Activated CD4-positive, alpha-beta T cell treated with anti-CD3 and anti-CD28 coated beads, Interleukin-2, amount 10 ng/mL, durations not matched to agents 24 days and 14 days (primary cell): Measurements from ENCODE around the gene SLC28A1. TPM values are rescaled to one million over a fixed set of nuclear protein-coding genes. Genes with fewer than 3 reads are reported as not detected.

Experiments
- DNase-seq: peaks from one replicate; pipeline ENCODE4 v3.0.0; 2022
- H3K27ac Mint-ChIP-seq: one replicate; pipeline ENCODE4 v1.8.0; 2022; ENCODE audit warnings: mild to moderate bottlenecking, mixed read lengths
- H3K27me3 Mint-ChIP-seq: one replicate; pipeline ENCODE4 v1.8.0; 2022; ENCODE audit warnings: mixed read lengths
- H3K36me3 Mint-ChIP-seq: one replicate; pipeline ENCODE4 v1.8.0; 2022; ENCODE audit warnings: low read depth, mild to moderate bottlenecking, mixed read lengths
- H3K4me1 Mint-ChIP-seq: one replicate; pipeline ENCODE4 v1.8.0; 2021; ENCODE audit warnings: mixed read lengths
- H3K4me3 Mint-ChIP-seq: one replicate; pipeline ENCODE4 v1.8.0; 2022; ENCODE audit warnings: mild to moderate bottlenecking, moderate library complexity, mixed read lengths
- H3K9me3 Mint-ChIP-seq: one replicate; pipeline ENCODE4 v1.8.0; 2021; ENCODE audit warnings: mixed read lengths
- intact Hi-C: fragments of 100-400 bp; cut with micrococcal nuclease; formaldehyde crosslinking; loops from one replicate; pipeline ENCODE4 v1.15.1; 2023
- total RNA-seq: library from RNA; stranded (reverse); gene quantifications from 2 replicates; pipeline ENCODE4 v1.2.3, GENCODE V29; 2022

SLC28A1 gene
- total RNA-seq, 1 donor from 2014 or later = not detected

GRCh38 chr15:84855765-84856164 lies 28.7 kb upstream of the SLC28A1 start:
- Mint-ChIP-seq H3K4me3 (no peak overlapping the region), H3K9me3 (no peaks in the 10 kb centered on the region), H3K27me3 (no peaks in the 10 kb centered on the region), H3K4me1 (no peaks in the 10 kb centered on the region), H3K36me3 (no peaks in the 10 kb centered on the region), H3K27ac (no peak overlapping the region)
- intact Hi-C loops = no loop called here
- no peak for DNase-seq

- no peaks in the 10 kb centered on the region for H3K36me3 Mint-ChIP-seq
- H3K9me3 Mint-ChIP-seq = no peaks in the 10 kb centered on the region
- H3K4me3 Mint-ChIP-seq = no peak overlapping the region
- DNase-seq = no peak
- H3K27ac Mint-ChIP-seq = no peak overlapping the region
- intact Hi-C loops = no loop called here
- H3K4me1 Mint-ChIP-seq = no peaks in the 10 kb centered on the region
- H3K27me3 Mint-ChIP-seq = no peaks in the 10 kb centered on the region
Observed at GRCh38 chr15:84856731-84857417, 27.6 kb upstream of the SLC28A1 start.

- Mint-ChIP-seq H3K27me3 (no peaks in the 10 kb centered on the region), H3K4me3 (no peak overlapping the region), H3K27ac (no peak overlapping the region), H3K36me3 (no peaks in the 10 kb centered on the region), H3K9me3 (no peaks in the 10 kb centered on the region), H3K4me1 (no peaks in the 10 kb centered on the region)
- no peak for DNase-seq
- intact Hi-C loops = no loop called here
Observed at GRCh38 chr15:84857418-84858004, 27.0 kb upstream of the SLC28A1 start.

- Mint-ChIP-seq H3K27ac (no peak overlapping the region), H3K4me3 (no peak overlapping the region), H3K4me1 (no peaks in the 10 kb centered on the region), H3K36me3 (no peaks in the 10 kb centered on the region), H3K27me3 (no peaks in the 10 kb centered on the region), H3K9me3 (no peaks in the 10 kb centered on the region)
- intact Hi-C loops = no loop called here
- DNase-seq = no peak
Observed at GRCh38 chr15:84858231-84858630, 26.2 kb upstream of the SLC28A1 start.

GRCh38 chr15:84859144-84859543 lies 25.3 kb upstream of the SLC28A1 start:
- no peaks in the 10 kb centered on the region for H3K27me3 Mint-ChIP-seq
- intact Hi-C loops = no loop called here
- no peak overlapping the region for H3K27ac Mint-ChIP-seq
- H3K9me3 Mint-ChIP-seq = no peaks in the 10 kb centered on the region
- no peaks in the 10 kb centered on the region for H3K4me1 Mint-ChIP-seq
- H3K4me3 Mint-ChIP-seq = no peak overlapping the region
- DNase-seq = no peak
- H3K36me3 Mint-ChIP-seq = no peaks in the 10 kb centered on the region

- Mint-ChIP-seq H3K4me1 (no peaks in the 10 kb centered on the region), H3K27me3 (no peaks in the 10 kb centered on the region), H3K4me3 (no peak overlapping the region), H3K27ac (no peak overlapping the region), H3K9me3 (no peaks in the 10 kb centered on the region), H3K36me3 (no peaks in the 10 kb centered on the region)
- no peak for DNase-seq
- intact Hi-C loops = no loop called here
Observed at GRCh38 chr15:84859651-84860050, 24.8 kb upstream of the SLC28A1 start.

- Mint-ChIP-seq H3K27ac (no peak overlapping the region), H3K4me3 (no peak overlapping the region), H3K4me1 (no peaks in the 10 kb centered on the region), H3K27me3 (no peaks in the 10 kb centered on the region), H3K9me3 (no peaks in the 10 kb centered on the region), H3K36me3 (no peaks in the 10 kb centered on the region)
- no peak for DNase-seq
- intact Hi-C loops = no loop called here
Observed at GRCh38 chr15:84861781-84862180, 22.7 kb upstream of the SLC28A1 start.

GRCh38 chr15:84862214-84862975 lies 22.1 kb upstream of the SLC28A1 start:
- H3K4me3 Mint-ChIP-seq = no peak overlapping the region
- no peak overlapping the region for H3K27ac Mint-ChIP-seq
- no peaks in the 10 kb centered on the region for H3K9me3 Mint-ChIP-seq
- no peaks in the 10 kb centered on the region for H3K36me3 Mint-ChIP-seq
- no peak for DNase-seq
- intact Hi-C loops = no loop called here
- H3K27me3 Mint-ChIP-seq = no peaks in the 10 kb centered on the region
- H3K4me1 Mint-ChIP-seq = no peaks in the 10 kb centered on the region

GRCh38 chr15:84863565-84864443 lies 20.7 kb upstream of the SLC28A1 start:
- no peak overlapping the region for H3K27ac Mint-ChIP-seq
- H3K9me3 Mint-ChIP-seq = no peaks in the 10 kb centered on the region
- H3K4me1 Mint-ChIP-seq = no peaks in the 10 kb centered on the region
- H3K36me3 Mint-ChIP-seq = no peaks in the 10 kb centered on the region
- intact Hi-C loops = no loop called here
- DNase-seq = no peak
- H3K4me3 Mint-ChIP-seq = no peak overlapping the region
- no peaks in the 10 kb centered on the region for H3K27me3 Mint-ChIP-seq

- H3K27ac Mint-ChIP-seq = no peak overlapping the region
- intact Hi-C loops = no loop called here
- H3K9me3 Mint-ChIP-seq = no peaks in the 10 kb centered on the region
- H3K27me3 Mint-ChIP-seq = no peaks in the 10 kb centered on the region
- no peaks in the 10 kb centered on the region for H3K4me1 Mint-ChIP-seq
- no peaks in the 10 kb centered on the region for H3K36me3 Mint-ChIP-seq
- H3K4me3 Mint-ChIP-seq = no peak overlapping the region
- DNase-seq = no peak
Observed at GRCh38 chr15:84864444-84864795, 20.0 kb upstream of the SLC28A1 start.

- intact Hi-C loops = no loop called here
- Mint-ChIP-seq H3K4me3 (no peak overlapping the region), H3K36me3 (no peaks in the 10 kb centered on the region), H3K27ac (no peak overlapping the region), H3K4me1 (no peaks in the 10 kb centered on the region), H3K9me3 (no peaks in the 10 kb centered on the region), H3K27me3 (no peaks in the 10 kb centered on the region)
- no peak for DNase-seq
Observed at GRCh38 chr15:84865074-84865569, 19.3 kb upstream of the SLC28A1 start.

GRCh38 chr15:84868037-84868880 lies 16.2 kb upstream of the SLC28A1 start:
- H3K27me3 Mint-ChIP-seq = no peaks in the 10 kb centered on the region
- no peaks in the 10 kb centered on the region for H3K9me3 Mint-ChIP-seq
- DNase-seq = no peak
- H3K27ac Mint-ChIP-seq = no peak overlapping the region
- no peaks in the 10 kb centered on the region for H3K4me1 Mint-ChIP-seq
- intact Hi-C loops = no loop called here
- H3K36me3 Mint-ChIP-seq = no peaks in the 10 kb centered on the region
- no peak overlapping the region for H3K4me3 Mint-ChIP-seq

GRCh38 chr15:84869510-84869909 lies 15.0 kb upstream of the SLC28A1 start:
- Mint-ChIP-seq H3K9me3 (no peaks in the 10 kb centered on the region), H3K4me3 (no peak overlapping the region), H3K27ac (no peak overlapping the region), H3K4me1 (no peaks in the 10 kb centered on the region), H3K27me3 (no peaks in the 10 kb centered on the region), H3K36me3 (no peaks in the 10 kb centered on the region)
- no peak for DNase-seq
- intact Hi-C loops = no loop called here
